Ishikawa (cell line): ENCODE measurements around the gene LLGL2.
A peak's percentile ranks its signal among the peaks of the same experiment; 100 is the strongest.

Experiments
- CEBPB ChIP-seq: IDR thresholded peaks from 2 replicates; pipeline ENCODE4 v1.6.1; 2012
- CREB1 ChIP-seq: IDR thresholded peaks from 2 replicates; pipeline ENCODE4 v1.6.1; 2012; ENCODE audit warnings: low read depth
- EGR1 ChIP-seq: IDR thresholded peaks from 2 replicates; pipeline ENCODE4 v1.6.1; 2012
- EP300 ChIP-seq: IDR thresholded peaks from 2 replicates; pipeline ENCODE4 v1.6.1; 2012; ENCODE audit warnings: borderline replicate concordance
- FOXM1 ChIP-seq: IDR thresholded peaks from 2 replicates; pipeline ENCODE4 v1.6.1; 2012; ENCODE audit warnings: low read depth, borderline replicate concordance
- NFIC ChIP-seq: IDR thresholded peaks from 2 replicates; pipeline ENCODE4 v1.6.1; 2012
- RAD21 ChIP-seq: IDR thresholded peaks from 2 replicates; pipeline ENCODE4 v1.6.1; 2012; ENCODE audit warnings: low read depth
- TAF1 ChIP-seq: IDR thresholded peaks from 2 replicates; pipeline ENCODE4 v1.6.1; 2012; ENCODE audit warnings: low read depth, mild to moderate bottlenecking
- TCF12 ChIP-seq: IDR thresholded peaks from 2 replicates; pipeline ENCODE4 v1.6.1; 2012; ENCODE audit warnings: low read depth
- TEAD4 ChIP-seq: IDR thresholded peaks from 2 replicates; pipeline ENCODE4 v1.6.1; 2012
- YY1 ChIP-seq: IDR thresholded peaks from 2 replicates; pipeline ENCODE4 v1.6.1; 2012; ENCODE audit warnings: low read depth
- ZBTB7A ChIP-seq: IDR thresholded peaks from 2 replicates; pipeline ENCODE4 v1.6.1; 2012; ENCODE audit warnings: low read depth
- TF ChIP-seq, protein P1 (sequence below): IDR thresholded peaks from 2 replicates; pipeline ENCODE4 v1.6.1; 2012
- TF ChIP-seq, protein P2 (sequence below): IDR thresholded peaks from 2 replicates; pipeline ENCODE4 v1.6.1; 2012
- TF ChIP-seq, protein P3 (sequence below): IDR thresholded peaks from 2 replicates; pipeline ENCODE4 v1.6.1; 2012; ENCODE audit warnings: low read depth, mild to moderate bottlenecking

LLGL2 gene

DNA sequence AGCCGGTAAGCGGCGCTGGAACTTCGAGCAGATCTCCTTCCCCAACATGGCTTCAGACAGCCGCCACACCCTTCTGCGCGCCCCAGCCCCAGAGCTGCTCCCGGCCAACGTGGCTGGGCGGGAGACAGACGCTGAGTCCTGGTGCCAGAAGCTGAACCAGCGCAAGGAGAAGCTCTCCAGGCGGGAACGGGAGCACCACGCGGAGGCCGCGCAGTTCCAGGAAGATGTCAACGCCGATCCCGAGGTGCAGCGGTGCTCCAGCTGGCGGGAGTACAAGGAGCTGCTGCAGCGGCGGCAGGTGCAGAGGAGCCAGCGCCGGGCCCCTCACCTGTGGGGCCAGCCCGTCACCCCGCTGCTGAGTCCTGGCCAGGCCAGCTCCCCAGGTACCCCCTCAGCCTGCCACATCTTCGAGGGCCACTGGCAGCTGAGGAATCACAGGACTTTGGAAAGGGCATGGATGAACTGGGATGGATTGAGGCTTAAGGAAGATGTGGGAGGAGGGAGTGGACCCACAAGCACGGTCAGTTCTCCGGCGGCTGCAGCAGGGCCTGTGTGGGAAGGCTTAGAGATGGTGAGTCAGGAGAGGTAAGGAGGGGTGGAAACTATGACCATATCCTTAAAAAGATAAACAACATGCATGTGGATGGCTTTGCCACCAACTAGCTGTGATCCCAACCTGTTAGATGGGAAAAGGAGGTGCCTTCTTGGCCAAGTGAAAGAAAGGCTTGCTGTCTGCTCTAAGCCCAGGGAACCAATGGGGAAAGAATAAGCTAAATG lies 3.4 kb upstream of the LLGL2 start:
- TF ChIP-seq TEAD4 (no peak), TAF1 (no peak), CEBPB (no peak), YY1 (no peak)

DNA sequence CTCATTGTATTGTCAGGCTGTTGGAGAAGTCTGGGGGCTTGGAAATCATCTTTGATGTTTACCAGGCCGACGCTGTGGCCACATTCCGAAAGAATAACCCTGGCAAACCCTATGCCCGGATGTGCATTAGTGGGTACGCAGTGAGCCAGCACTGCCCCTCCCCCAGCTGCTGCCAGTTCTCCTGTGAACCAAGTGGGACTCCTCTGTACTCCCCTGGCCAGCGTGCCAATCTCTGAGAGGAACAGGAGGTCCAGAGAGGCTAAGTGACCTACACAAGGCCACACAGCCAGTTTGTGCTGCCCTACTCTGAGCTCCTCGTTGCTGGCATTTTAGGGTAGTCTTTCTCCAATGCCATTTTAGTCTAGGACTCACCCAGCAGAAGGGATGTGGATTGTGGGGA lies 1.9 kb upstream of the LLGL2 start:
- TF ChIP-seq EP300 (no peak), CEBPB (no peak), ZBTB7A (no peak), YY1 (no peak), NFIC (no peak), TEAD4 (no peak), TCF12 (no peak)

DNA sequence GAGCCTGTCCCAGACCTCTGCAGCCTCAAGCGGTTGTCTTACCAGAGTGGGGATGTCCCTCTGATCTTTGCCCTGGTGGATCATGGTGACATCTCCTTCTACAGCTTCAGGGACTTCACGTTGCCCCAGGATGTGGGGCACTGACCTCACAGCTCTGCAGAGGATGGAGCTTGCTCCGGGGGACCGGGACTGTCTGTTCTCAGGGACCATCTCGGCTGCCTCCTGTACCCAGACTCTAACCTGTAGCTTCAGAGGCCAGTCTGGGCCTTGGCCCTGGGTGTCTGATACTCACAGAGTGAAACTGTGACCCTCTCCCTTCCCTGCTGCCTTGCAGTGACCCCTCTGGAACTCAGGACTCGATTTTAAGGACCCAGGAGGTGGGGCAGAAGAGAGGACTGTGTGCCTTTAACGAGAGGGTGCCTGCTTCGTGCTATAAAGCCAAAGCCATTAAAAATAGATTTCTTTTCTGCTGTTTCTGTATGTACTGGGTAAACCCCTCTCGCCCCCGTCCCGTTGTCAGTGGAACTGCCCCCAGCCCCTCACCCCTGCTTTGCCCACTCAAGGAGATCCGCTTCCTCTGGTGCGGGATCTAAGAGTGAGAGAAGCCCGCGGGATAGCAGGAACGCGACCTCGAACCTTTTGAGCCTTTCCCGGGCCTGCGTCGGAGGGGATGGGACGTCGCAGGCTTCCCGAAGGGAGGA lies 1.1 kb upstream of the LLGL2 start:
- no peak for TF ChIP-seq RAD21
- TF ChIP-seq FOXM1, result no peak
- TF ChIP-seq, protein P1, sequence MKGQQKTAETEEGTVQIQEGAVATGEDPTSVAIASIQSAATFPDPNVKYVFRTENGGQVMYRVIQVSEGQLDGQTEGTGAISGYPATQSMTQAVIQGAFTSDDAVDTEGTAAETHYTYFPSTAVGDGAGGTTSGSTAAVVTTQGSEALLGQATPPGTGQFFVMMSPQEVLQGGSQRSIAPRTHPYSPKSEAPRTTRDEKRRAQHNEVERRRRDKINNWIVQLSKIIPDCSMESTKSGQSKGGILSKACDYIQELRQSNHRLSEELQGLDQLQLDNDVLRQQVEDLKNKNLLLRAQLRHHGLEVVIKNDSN, result no peak
- TF ChIP-seq NFIC, result no peak

DNA sequence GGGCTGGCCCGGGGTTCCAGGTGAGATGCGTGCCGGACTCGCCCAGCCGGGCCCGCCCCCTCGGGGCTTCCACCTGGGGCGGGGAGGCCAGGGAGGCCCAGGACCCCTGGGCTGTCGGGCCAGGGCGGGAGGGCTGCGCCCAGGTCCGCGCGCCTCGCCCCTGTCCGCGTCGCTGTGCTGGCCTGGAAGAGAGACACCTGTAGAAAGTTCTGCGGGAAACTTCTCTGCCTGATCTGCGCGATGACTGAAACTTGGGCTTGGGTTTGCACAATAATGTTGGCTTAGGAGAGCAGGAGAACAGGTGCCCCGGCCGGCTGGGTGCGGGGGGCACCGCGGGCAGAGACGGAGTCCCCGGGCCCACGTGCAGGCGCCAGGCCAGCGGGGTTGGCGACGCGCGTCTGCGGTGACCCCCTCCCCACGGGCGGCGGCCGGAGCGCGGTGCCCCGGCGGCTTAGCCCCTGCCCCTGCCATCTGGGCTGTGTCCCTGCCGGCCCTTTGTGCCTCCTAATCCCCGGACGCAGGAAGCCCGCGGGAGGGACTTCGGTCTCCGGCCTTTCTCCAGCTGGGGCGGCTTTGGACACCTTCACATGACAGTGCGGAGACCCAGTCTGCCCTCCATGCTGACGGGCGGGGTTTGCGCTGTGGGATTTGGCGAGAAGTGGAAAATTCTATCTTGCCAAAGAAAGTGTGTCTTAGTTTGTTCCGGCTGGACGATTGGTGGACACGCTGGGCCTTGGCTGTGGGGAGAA lies 483 bp downstream of the LLGL2 start:
- TF ChIP-seq EP300 (peak; percentile 22; the same call in 1 of the 2 replicates), YY1 (0 out of 2 replicates have a peak, but pooled peaks have one; percentile 10), CREB1 (no peak), EGR1 (no peak), CEBPB (peak; percentile 45; the same call in 1 of the 2 replicates), ZBTB7A (peak; percentile 47; the same call in 1 of the 2 replicates), TEAD4 (no peak), FOXM1 (no peak), NFIC (0 out of 2 replicates have a peak, but pooled peaks have one; percentile 4), TAF1 (no peak), TCF12 (peak; percentile 20; the same call in 1 of the 2 replicates), RAD21 (no peak)
- TF ChIP-seq, protein P2, sequence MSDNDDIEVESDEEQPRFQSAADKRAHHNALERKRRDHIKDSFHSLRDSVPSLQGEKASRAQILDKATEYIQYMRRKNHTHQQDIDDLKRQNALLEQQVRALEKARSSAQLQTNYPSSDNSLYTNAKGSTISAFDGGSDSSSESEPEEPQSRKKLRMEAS, result peak; percentile 75
- TF ChIP-seq, protein P1, result no peak
- TF ChIP-seq, protein P3, sequence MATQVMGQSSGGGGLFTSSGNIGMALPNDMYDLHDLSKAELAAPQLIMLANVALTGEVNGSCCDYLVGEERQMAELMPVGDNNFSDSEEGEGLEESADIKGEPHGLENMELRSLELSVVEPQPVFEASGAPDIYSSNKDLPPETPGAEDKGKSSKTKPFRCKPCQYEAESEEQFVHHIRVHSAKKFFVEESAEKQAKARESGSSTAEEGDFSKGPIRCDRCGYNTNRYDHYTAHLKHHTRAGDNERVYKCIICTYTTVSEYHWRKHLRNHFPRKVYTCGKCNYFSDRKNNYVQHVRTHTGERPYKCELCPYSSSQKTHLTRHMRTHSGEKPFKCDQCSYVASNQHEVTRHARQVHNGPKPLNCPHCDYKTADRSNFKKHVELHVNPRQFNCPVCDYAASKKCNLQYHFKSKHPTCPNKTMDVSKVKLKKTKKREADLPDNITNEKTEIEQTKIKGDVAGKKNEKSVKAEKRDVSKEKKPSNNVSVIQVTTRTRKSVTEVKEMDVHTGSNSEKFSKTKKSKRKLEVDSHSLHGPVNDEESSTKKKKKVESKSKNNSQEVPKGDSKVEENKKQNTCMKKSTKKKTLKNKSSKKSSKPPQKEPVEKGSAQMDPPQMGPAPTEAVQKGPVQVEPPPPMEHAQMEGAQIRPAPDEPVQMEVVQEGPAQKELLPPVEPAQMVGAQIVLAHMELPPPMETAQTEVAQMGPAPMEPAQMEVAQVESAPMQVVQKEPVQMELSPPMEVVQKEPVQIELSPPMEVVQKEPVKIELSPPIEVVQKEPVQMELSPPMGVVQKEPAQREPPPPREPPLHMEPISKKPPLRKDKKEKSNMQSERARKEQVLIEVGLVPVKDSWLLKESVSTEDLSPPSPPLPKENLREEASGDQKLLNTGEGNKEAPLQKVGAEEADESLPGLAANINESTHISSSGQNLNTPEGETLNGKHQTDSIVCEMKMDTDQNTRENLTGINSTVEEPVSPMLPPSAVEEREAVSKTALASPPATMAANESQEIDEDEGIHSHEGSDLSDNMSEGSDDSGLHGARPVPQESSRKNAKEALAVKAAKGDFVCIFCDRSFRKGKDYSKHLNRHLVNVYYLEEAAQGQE, result no peak

DNA sequence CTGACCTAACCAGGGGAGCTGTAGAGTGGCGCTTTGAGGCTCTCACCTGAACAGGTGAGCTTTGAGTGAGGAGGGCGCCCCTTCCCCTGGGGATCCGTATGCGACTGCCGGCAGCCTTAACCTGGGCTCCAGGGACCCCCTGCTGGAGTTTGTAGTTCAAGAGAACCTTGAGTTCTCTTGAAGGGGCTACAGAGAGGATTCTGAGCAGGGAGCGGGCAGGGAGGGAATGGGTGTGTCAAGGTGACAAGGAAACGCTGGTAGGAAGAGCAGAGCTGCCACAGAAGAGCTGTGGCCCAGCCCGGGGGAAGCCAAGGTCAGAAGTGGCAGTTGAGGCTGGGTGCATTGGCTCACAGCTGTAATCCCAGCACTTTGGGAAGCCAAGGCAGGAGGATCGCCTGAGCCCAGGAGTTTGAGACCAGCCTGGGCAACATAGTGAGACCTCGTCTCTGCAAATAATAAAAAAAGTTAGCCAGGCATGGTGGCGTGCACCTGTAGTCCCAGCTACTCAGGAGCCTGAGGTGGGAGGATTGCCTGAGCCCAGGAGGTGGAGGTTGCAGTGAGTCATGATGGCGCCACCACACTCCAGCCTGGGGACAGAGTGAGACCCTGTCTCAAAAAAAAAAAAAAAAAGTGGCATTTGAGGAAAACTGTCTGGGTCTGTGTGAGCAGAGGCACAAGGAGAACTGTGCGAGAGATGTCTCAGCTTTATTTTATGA lies 1.2 kb downstream of the LLGL2 start:
- TF ChIP-seq, protein P1, result no peak
- 0 out of 2 replicates have a peak, but pooled peaks have one; percentile 2 for TF ChIP-seq NFIC

DNA sequence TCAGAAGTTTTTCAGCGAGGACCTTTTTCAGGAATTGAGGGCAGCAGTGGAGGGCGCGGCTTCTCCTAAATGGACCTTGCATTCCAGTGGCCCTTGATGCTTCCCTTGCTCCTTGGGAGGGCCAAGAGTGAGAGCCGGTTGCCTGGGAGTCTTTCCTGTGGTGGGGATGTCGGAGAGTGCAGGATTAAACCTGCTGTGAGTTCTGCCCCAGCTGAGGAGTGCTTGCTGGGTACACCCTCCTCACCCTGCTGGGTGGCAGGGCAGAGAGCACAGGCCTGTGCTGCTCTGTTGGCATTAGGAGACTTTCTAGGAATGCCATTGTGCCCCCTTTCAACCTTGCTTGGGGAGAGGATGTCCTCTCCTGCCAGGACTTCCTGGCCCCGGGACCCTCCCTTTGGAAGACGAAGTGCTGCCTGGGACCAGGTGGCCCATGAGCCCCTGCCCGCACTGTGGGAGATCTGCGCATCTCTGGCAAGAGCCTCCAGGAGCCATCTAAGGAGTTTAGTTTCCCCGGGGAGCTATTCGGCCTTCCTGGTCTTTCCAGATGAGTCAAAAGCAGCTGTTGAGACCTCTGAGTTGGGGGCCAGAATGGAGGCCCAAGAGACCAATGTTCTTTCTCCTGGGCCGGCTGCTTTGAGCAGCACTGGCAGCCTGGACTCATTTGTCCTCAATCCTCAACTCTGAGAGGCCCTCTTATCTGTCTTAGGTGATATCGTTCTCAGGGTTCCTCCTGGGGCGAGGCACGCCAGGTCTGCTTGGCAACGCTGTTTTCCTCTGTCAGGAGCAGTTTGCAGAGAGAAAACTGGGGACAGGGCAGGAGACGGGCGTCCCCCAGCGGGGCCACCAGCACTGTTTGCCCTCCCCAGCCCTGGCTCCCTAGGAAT lies 5.6 kb downstream of the LLGL2 start:
- TF ChIP-seq TEAD4 (peak; percentile 24; the same call in 1 of the 2 replicates), EP300 (no peak), NFIC (no peak), TCF12 (no peak), YY1 (0 out of 2 replicates have a peak, but pooled peaks have one; percentile 4), TAF1 (no peak), CEBPB (no peak), RAD21 (no peak), EGR1 (no peak), ZBTB7A (no peak), FOXM1 (no peak)
- TF ChIP-seq, protein P2, result no peak
- TF ChIP-seq, protein P3, result no peak
- TF ChIP-seq, protein P1, result no peak
